Lower leg skin (tissue), 4 donors: Measurements from ENCODE around the gene TCF15. TPM values are rescaled to one million over a fixed set of nuclear protein-coding genes. Genes with fewer than 3 reads are reported as not detected.

Source experiments
- DNase-seq, 2 donors: peaks; one replicate each; pipeline ENCODE4 v3.0.0-alpha.2; 2019; ENCODE audit warnings: low spot score in 2 of 2
- H3K4me3 ChIP-seq: fragments of 200-600 bp; sonication (generic); 2 replicates; pipeline ENCODE4 v1.5.1; 2017; ENCODE audit warnings: mild to moderate bottlenecking, low read depth; ENCODE audit not compliant: poor library complexity, severe bottlenecking
- POLR2A ChIP-seq, 2 donors: fragments of 450-650 bp; IDR thresholded peaks; one replicate each; pipeline ENCODE4 v1.6.1; 2016 to 2017; ENCODE audit warnings: antibody characterized with exemption in 2 of 2, mild to moderate bottlenecking in 1 of 2, moderate library complexity in 1 of 2
- WGBS, 2 donors: methylation state at CpG; one replicate each; pipeline ENCODE4 v1.1.5; 2018; 5-methylcytosine and 5-hydroxymethylcytosine counted together
- intact Hi-C: fragments of 100-400 bp; cut with DNase I; formaldehyde crosslinking; loops from one replicate; pipeline ENCODE4 v1.15.0; 2023; ENCODE audit warnings: low total_unique reads
- total RNA-seq, 4 donors: library from RNA; depleted of rRNA; stranded (reverse); fragments of >200 nt; gene quantifications; one replicate each; pipeline ENCODE4 v1.1.0, GENCODE V29; 2016
- TF ChIP-seq, protein P1 (sequence below), 3 donors: fragments of 450-650 bp; IDR thresholded peaks; one replicate each; pipeline ENCODE4 v1.5.1; 2016; ENCODE audit warnings: antibody characterized with exemption in 3 of 3, mild to moderate bottlenecking in 3 of 3, moderate library complexity in 2 of 3

Gene TCF15
- total RNA-seq, 4 donors from 2014 or later: 0.71 TPM; not detected in 3

DNA sequence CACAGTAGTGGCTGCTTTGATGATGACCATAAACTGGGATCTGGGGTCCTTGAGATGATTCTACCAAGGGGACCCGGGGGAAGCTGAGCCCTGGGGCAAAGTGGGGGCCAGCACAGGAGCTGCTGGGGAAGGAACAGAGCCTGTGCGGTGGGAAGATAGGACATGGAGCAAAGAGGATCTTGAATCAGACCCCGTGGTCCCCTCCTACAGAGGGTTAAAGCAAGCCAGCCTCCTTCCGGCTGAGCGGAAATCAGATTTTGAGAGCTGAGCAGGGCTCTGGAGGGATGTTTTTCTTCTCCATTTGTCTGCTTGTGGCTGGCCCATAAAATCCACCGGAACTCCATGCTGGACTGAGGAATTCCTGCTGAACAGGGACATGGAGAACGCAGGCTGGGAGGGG lies 10.1 kb upstream of the TCF15 start:
- intact Hi-C loops: no loop called here
- TF ChIP-seq, protein P1, sequence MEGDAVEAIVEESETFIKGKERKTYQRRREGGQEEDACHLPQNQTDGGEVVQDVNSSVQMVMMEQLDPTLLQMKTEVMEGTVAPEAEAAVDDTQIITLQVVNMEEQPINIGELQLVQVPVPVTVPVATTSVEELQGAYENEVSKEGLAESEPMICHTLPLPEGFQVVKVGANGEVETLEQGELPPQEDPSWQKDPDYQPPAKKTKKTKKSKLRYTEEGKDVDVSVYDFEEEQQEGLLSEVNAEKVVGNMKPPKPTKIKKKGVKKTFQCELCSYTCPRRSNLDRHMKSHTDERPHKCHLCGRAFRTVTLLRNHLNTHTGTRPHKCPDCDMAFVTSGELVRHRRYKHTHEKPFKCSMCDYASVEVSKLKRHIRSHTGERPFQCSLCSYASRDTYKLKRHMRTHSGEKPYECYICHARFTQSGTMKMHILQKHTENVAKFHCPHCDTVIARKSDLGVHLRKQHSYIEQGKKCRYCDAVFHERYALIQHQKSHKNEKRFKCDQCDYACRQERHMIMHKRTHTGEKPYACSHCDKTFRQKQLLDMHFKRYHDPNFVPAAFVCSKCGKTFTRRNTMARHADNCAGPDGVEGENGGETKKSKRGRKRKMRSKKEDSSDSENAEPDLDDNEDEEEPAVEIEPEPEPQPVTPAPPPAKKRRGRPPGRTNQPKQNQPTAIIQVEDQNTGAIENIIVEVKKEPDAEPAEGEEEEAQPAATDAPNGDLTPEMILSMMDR (IDR thresholded peaks at IDR 0.05): no peak
- TF ChIP-seq POLR2A (IDR thresholded peaks at IDR 0.05): no peak
- H3K4me3 ChIP-seq: no peak overlapping the region
- WGBS, 2 donors: 29 to 31% methylated on average over 7 of the region's 7 CpGs
- DNase-seq: no peak

DNA sequence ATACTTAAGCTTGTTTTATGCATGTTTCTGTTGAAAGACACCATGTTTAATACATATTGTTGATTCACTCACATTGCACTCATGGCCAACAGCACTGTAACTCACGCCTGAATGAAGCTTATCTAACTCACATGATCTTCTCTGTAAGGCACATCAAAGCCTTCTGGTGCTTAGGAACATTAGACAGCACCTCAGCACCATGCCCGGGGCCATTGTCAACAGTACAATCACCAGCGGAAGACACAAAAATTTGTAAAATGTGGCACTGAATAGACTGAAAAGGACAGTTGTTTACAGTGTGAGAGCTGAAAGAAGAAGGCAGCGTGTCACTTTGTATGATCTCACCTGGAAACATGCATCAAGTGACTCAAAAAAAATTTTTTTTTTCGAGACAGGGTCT lies 8.9 kb upstream of the TCF15 start:
- no peak overlapping the region for H3K4me3 ChIP-seq
- TF ChIP-seq, protein P1 (IDR thresholded peaks at IDR 0.05): no peak
- TF ChIP-seq POLR2A (IDR thresholded peaks at IDR 0.05): no peak
- DNase-seq: no peak
- 49 to 55% methylated on average over 5 of the region's 5 CpGs for WGBS, 2 donors
- intact Hi-C loops: no loop called here

DNA sequence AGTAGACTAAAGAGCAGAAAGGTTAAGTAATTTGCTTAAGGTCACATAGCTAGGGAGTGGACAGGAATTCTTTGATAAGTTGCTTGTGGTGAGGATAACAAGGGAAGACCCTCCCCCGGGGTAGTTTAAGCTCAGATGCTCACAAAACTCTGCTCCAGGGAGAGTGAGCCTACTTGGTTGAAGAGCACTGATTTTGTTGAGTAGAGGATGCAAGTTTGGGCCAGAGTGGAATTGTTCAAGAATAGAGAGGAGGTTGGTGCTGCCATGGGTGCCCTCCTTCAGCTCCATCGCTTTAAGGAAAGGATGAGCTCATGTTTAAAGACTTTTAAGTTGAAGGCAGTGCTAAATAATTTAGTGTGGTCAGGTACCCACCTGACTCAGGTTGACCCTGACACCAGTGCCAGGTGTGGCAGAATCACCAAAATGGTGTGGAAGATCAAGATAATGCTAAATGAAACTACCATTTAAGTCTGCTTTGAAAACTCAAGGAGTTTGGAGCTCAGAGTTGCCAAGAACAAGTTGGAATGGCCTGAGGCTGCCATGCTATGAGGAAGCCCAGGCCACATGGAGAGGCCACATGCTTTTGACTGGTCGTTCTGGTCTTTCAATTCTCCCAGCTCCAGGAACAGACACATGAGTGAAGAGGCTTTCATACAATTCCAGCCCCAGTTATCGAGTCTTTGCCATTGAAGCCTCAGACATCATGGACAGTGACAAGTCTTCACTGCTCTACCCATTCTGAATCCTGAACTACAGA lies 8.0 kb upstream of the TCF15 start:
- H3K4me3 ChIP-seq: no peak overlapping the region
- DNase-seq: no peak
- intact Hi-C loops: no loop called here
- 63 to 86% methylated on average over 4 of the region's 4 CpGs for WGBS, 2 donors
- no peak for TF ChIP-seq POLR2A (IDR thresholded peaks at IDR 0.05)
- TF ChIP-seq, protein P1 (IDR thresholded peaks at IDR 0.05): no peak

DNA sequence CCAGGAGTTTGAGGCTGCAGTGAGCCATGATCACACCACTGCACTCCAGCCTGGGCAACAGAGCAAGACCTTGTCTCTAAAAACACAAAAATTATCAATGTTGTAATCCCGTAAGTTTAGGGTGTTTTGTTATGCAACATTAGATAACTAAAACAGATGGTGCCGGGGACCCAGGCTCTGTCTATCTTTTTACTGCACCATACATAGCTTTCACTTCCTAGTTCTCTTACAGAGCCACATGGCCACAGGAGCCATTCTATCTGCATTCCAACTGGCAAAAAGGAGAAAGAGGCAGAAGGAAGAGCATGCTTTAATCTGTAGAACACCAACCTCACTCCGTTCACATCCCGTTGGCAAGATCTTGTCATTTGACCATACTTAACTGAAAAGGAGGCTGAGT lies 5.4 kb upstream of the TCF15 start:
- 74 to 78% methylated on average over 4 of the region's 4 CpGs for WGBS, 2 donors
- intact Hi-C loops: no loop called here
- no peak overlapping the region for H3K4me3 ChIP-seq
- TF ChIP-seq, protein P1 (IDR thresholded peaks at IDR 0.05): no peak
- no peak for TF ChIP-seq POLR2A (IDR thresholded peaks at IDR 0.05)
- DNase-seq: no peak

DNA sequence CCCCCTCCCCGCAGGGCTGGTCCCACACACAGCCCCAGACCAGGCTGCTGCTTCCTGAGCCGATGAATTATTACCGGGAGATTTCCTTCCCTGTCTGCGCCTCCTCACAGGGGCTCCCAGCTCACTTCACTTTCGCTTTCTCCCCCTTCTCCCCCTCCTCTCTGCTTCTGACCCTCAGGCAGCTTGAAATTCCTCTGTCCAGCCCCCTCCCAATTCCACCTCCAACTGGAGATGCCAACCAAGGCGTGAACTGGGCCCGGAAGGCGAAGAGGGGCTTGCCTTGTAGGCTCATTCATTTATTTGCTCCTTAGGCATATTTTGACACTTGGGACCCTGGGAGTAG lies 1.7 kb upstream of the TCF15 start:
- intact Hi-C loops: no loop called here
- H3K4me3 ChIP-seq: no peak overlapping the region
- DNase-seq: no peak
- 16 to 24% methylated on average over 8 of the region's 8 CpGs for WGBS, 2 donors
- no peak for TF ChIP-seq POLR2A (IDR thresholded peaks at IDR 0.05)
- TF ChIP-seq, protein P1 (IDR thresholded peaks at IDR 0.05): no peak
